LNCAP (cell line): ENCODE data around the gene GPC3.

ENCODE experiments used
- TF ChIP-seq, protein P1 (sequence below): fragments of 450-650 bp; IDR thresholded peaks from 2 replicates; pipeline ENCODE4 v1.5.1; 2017; ENCODE audit warnings: mild to moderate bottlenecking

GPC3 gene

DNA sequence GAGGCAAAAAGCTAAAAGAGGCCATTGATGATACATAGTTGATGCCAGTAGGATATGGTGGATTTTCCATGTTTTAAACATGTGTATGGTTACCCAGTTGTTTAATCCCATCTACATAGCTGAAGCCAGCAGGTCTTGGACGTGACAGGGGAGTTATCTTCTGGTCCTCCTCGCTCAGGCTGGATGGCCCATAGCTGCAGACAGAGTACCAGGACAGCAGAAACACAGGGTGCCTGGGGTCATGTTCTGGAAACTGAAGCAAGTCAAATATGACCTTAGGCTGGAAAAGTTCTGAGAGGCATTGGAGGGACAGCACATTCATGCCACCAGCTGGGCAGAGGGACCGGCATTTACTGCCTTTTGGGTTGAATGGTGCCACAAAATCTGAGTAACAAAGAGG lies 452.1 kb downstream of the GPC3 start:
- TF ChIP-seq, protein P1, sequence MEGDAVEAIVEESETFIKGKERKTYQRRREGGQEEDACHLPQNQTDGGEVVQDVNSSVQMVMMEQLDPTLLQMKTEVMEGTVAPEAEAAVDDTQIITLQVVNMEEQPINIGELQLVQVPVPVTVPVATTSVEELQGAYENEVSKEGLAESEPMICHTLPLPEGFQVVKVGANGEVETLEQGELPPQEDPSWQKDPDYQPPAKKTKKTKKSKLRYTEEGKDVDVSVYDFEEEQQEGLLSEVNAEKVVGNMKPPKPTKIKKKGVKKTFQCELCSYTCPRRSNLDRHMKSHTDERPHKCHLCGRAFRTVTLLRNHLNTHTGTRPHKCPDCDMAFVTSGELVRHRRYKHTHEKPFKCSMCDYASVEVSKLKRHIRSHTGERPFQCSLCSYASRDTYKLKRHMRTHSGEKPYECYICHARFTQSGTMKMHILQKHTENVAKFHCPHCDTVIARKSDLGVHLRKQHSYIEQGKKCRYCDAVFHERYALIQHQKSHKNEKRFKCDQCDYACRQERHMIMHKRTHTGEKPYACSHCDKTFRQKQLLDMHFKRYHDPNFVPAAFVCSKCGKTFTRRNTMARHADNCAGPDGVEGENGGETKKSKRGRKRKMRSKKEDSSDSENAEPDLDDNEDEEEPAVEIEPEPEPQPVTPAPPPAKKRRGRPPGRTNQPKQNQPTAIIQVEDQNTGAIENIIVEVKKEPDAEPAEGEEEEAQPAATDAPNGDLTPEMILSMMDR = no peak

DNA sequence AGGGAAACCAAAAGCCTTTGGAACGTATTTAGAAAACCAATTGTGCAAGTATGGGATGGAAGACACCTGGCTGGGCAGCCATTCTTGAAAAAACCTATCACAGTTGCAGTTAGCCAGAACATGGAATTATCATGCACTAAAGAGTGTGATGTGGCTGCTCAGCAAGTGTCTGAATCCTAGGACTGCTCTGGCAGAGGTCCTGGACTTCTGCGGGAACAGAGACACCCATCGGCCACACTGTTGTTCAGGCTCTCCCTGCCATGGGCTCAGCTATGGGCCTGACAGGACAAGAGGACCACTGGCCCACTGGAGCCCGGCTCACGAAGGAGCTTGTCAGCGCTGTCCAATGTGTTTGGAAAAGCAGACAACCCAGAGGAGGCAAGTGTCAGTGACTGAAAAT lies 454.4 kb downstream of the GPC3 start:
- TF ChIP-seq, protein P1 = no peak

DNA sequence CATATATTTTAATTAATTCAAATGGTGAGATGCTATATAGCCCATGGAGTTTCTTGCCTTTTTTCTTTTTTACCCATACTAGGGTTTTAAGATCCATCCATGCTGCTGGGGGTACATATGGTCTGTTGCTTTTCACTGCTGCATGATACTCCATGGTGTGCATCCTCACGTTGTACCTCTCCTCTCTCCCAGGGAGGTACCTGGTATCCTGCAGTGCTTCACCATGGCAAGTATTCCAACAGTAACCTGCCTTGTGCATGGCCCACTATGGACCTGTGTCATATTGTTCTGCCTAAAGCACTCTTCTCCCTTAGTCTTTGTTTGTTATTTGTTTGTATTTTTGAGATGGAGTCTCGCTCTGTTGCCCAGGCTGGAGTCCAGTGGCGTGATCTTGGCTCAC lies 455.8 kb downstream of the GPC3 start:
- TF ChIP-seq, protein P1 = no peak

DNA sequence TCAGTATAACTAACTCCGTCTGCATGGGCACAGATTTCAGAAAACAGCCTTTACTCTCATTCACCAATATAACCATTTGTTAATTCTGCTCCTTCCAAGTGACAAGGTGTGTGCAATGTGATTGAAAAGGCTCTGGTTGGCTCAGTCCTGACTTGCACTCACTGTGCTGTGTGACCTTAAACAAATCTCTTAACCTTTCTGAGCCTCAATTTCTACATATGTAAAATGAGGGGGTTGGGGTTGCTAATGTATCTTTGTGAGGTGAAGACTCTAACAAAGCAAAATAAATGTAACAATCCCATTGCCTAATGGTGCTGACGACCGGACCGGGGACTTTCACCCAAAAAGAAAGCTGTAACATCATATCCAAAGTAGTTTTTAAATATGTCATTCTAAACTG lies 457.6 kb downstream of the GPC3 start:
- TF ChIP-seq, protein P1 = no peak

DNA sequence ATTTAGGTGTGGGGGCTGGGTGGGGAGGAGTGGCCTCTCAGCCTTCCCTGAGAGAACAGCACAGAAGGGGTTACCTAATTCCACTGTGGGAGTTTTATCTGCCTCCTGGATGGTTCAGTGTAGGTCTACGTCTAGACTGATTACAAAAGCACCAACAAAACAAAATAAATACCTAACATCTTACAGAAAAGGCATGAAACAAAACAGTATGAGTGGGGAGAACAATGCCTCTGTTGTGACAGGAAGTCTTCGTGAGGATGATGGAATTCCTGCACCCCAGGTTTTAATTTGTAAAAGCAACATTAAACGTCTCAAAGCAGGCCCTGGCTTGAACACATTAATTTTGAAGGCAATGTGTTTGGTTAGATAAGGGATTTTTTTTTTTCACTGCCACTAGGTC lies 458.0 kb downstream of the GPC3 start:
- TF ChIP-seq, protein P1 = no peak

DNA sequence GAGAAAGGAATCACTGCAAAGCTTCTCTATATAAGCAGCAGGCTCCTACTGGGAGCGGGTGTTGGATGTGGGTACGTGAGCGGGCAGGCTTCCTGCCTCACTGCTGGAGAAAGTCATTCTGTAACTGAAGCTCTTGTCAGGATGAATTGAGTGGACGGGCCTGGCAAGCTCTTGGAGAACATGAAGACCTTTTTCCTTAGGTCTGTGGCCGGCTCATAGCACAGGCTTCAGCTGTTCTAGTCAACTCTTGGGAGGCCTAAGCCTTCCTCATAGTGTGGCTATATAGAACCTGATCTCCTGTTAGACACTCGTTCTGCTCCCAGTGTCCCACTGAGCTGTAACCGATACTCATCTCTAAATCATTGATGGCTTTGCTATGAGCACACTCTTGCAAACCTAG lies 461.9 kb downstream of the GPC3 start:
- TF ChIP-seq, protein P1 = no peak

DNA sequence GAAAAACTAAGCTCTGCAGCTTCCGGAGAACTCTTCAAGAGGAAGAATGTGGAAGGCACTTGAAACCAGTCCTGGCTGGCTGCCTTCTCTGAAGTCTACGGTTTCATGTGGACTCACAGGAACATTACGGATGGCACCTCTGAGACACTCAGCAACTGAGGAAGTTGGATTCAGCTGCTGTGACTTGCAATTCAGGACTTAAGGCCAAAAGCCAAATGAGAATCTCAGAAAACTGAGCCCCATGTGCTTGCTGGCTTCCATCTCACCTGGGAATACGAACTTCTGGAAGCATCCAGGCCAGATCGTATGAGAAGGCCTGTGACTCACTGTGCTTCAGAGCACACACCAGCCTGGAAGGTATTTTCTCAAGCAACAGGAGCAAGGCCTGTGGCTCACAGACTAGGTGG lies 462.3 kb downstream of the GPC3 start:
- TF ChIP-seq, protein P1 = no peak

DNA sequence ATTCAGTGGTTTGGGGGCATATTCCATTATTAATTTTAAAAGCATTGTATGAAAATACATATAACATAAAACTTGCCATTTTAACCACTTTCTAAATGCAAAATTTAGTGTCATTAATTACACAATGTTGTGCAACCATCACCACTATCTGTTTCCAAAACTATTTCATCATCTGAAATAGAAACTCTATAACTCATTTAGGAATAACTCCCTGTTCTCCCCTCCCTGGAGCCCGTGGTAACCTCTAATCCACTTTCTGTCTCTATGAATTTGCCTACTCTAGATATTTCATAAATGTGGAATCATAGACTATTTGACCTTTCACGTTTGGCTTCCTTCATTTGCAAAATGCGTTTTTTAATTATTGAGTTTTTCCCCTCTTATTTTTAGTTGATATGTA lies 468.7 kb downstream of the GPC3 start:
- TF ChIP-seq, protein P1 = no peak
